Mucosa of stomach (tissue), 1 donor: ENCODE data around the gene CAPN12.

Experiments used
- H3K27me3 ChIP-seq: one replicate; pipeline ENCODE4 v1.7.0; 2013; ENCODE audit warnings: mild to moderate bottlenecking, low read length; ENCODE audit not compliant: control insufficient read depth, insufficient read depth
- H3K36me3 ChIP-seq: one replicate; pipeline ENCODE4 v1.7.0; 2013; ENCODE audit warnings: low read length; ENCODE audit not compliant: control insufficient read depth, insufficient read depth
- H3K4me1 ChIP-seq: one replicate; pipeline ENCODE4 v1.7.0; 2013; ENCODE audit warnings: mild to moderate bottlenecking, low read length; ENCODE audit not compliant: control insufficient read depth, insufficient read depth
- H3K4me3 ChIP-seq: one replicate; pipeline ENCODE4 v1.7.0; 2013; ENCODE audit warnings: low read length
- H3K9ac ChIP-seq: one replicate; pipeline ENCODE4 v1.7.0; 2013; ENCODE audit warnings: mild to moderate bottlenecking, low read length, moderate library complexity
- H3K9me3 ChIP-seq: one replicate; pipeline ENCODE4 v1.7.0; 2013; ENCODE audit warnings: mild to moderate bottlenecking, low read length, moderate library complexity; ENCODE audit not compliant: control insufficient read depth
- donor health status: Pancreatic carcinoma.

Gene CAPN12

DNA sequence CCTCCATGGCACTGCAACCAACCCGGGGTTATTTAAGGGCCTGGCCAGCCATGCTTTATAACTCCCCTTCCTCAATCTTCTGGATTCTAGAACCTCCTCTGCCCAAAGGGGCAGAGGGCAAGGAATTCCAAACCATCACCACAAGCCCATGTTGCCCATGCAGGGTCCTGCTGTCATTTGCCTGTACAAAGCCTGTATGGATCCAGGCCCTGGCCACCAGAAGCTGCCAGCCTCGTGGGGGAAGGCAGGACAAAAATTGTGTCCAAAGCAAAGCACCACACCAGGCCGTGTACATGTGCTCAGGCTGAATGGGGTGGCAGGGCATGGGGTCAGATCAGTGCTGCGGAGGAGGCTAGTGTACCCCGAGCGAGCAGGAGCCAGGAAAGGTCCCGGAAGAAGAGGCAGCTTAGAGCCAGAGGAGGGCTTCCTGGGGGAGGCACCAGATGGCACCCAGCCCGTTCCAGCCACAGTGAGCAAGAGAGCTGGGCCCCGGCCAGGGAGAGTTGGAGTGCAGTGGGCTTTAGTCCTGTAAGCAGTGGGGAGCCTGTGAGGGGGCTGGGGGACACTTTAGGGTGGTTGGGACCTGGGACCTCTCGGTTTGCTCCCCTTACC is 35.8 kb downstream of the CAPN12 start:
- H3K9me3 ChIP-seq: no peaks in the 10 kb centered on the region
- no peak overlapping the region for H3K9ac ChIP-seq
- H3K27me3 ChIP-seq: no peaks in the 10 kb centered on the region
- peaks cover 59% of the 10 kb centered on the region for H3K36me3 ChIP-seq
- H3K4me1 ChIP-seq: peaks cover 56% of the 10 kb centered on the region
- H3K4me3 ChIP-seq: no peak overlapping the region

DNA sequence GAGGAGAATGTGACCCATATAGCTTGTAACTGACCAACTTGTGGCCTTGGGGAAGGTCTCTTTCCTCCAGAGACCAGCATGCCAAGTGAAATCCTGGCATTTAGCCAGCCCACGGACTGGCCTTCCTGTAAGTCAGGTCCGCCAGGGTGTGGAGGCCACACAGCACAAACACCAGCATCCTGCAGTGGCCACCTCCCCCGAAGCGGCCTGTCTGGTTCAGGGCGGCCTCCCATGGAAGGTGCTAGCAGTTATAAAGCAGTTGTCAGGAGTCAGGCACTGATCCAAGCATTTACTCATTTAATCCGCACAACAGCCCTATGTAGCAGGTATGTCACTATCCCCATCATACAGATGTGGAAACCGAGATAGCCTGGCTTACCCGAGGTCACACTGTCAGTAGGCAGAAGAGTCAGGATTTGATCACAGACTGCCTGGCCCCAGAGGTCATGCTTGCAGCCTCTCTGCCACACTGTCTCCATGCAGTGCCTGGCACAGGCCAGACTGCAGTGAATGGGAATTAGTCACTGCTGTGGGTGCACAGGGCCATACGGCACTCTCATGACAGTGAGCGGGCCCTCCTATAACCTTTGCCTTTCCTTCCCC is 36.7 kb downstream of the CAPN12 start:
- Histone ChIP-seq H3K4me3 (no peak overlapping the region), H3K27me3 (no peaks in the 10 kb centered on the region), H3K36me3 (peaks cover 57% of the 10 kb centered on the region), H3K9me3 (no peaks in the 10 kb centered on the region), H3K9ac (no peak overlapping the region), H3K4me1 (peaks cover 50% of the 10 kb centered on the region)

DNA sequence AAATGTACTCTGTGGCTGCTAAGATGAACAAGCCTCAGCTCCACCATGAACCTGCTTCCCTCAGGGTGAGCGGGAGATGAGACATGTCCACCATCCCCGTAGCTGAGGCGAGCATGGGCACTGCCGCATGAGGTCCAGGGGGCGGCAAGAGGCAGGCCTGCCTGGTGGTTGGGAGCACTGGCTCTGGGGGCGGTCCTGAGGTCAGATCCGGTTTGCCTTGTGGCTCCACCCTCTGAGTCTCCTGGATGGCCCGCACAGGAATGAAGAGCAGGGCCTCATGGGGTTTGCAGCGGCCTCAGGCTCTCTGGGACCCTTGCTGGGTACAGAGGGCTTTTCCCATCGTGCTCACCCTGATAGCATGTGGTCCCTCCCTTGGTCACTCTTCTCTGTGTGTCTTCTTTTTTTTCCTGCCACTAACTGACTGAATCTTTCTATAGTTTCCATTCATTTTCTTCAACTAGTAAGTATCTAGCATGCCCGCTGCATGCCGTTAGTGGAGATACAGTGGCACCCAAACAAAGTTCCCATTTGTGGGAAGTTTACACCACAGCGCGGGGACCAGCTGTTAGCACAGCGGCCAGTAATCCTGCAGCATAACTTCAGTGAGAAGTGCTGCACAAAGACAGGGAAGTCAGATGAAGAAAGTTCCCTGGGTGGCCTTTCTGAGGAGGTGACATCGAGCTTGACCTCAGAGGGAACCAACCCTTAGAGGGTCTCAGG is 37.3 kb downstream of the CAPN12 start:
- Histone ChIP-seq H3K27me3 (no peaks in the 10 kb centered on the region), H3K4me1 (peaks cover 54% of the 10 kb centered on the region), H3K9ac (peak overlapping the region; percentile 36), H3K4me3 (no peak overlapping the region), H3K9me3 (no peaks in the 10 kb centered on the region), H3K36me3 (peaks cover 57% of the 10 kb centered on the region)

- Histone ChIP-seq H3K9ac (peak overlapping the region; percentile 36), H3K9me3 (no peaks in the 10 kb centered on the region), H3K36me3 (peaks cover 68% of the 10 kb centered on the region), H3K4me1 (peaks cover 66% of the 10 kb centered on the region), H3K4me3 (no peak overlapping the region), H3K27me3 (no peaks in the 10 kb centered on the region)
These were observed 38.9 kb downstream of the CAPN12 start for GRCh38 chr19:38705197-38706019.

GRCh38 chr19:38704488-38705026 is 39.7 kb downstream of the CAPN12 start:
- H3K4me3 ChIP-seq: no peak overlapping the region
- H3K27me3 ChIP-seq: no peaks in the 10 kb centered on the region
- H3K9ac ChIP-seq: no peak overlapping the region
- peaks cover 74% of the 10 kb centered on the region for H3K4me1 ChIP-seq
- H3K9me3 ChIP-seq: no peaks in the 10 kb centered on the region
- peaks cover 62% of the 10 kb centered on the region for H3K36me3 ChIP-seq

- no peaks in the 10 kb centered on the region for H3K27me3 ChIP-seq
- peaks cover 80% of the 10 kb centered on the region for H3K4me1 ChIP-seq
- H3K9ac ChIP-seq: no peak overlapping the region
- no peak overlapping the region for H3K4me3 ChIP-seq
- H3K9me3 ChIP-seq: no peaks in the 10 kb centered on the region
- peaks cover 54% of the 10 kb centered on the region for H3K36me3 ChIP-seq
These were observed 40.8 kb downstream of the CAPN12 start for GRCh38 chr19:38703509-38703908.

DNA sequence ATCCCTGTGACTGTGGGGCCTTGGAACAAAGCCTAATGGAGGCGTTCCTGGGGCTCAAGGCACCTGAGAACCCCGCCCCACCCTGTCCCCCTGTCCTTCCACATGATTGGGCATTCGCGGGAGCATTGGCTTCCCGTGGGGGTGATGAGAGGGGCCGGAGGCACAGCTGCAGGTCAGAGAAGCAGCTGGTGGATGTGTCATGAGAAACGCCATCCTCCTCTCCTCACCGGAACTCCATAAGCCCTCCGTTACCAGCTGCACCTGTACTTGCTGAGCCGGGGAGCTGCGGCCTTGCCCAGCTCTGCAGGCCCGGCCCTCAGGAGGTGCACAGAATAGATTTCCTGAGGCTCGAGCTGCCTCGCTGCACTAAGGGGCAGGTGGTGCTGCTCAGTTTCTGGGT is 42.0 kb downstream of the CAPN12 start:
- Histone ChIP-seq H3K27me3 (no peaks in the 10 kb centered on the region), H3K9ac (peak overlapping the region; percentile 54), H3K4me1 (peaks cover 80% of the 10 kb centered on the region), H3K36me3 (peaks cover 55% of the 10 kb centered on the region), H3K4me3 (no peak overlapping the region), H3K9me3 (no peaks in the 10 kb centered on the region)

- Histone ChIP-seq H3K9ac (peak overlapping the region; percentile 54), H3K36me3 (peaks cover 59% of the 10 kb centered on the region), H3K9me3 (no peaks in the 10 kb centered on the region), H3K4me1 (peaks cover 80% of the 10 kb centered on the region), H3K27me3 (no peaks in the 10 kb centered on the region), H3K4me3 (no peak overlapping the region)
These were observed 42.7 kb downstream of the CAPN12 start for GRCh38 chr19:38701455-38702063.

- Histone ChIP-seq H3K27me3 (no peaks in the 10 kb centered on the region), H3K36me3 (peaks cover 53% of the 10 kb centered on the region), H3K9me3 (no peaks in the 10 kb centered on the region), H3K9ac (peak overlapping the region; percentile 54), H3K4me1 (peaks cover 80% of the 10 kb centered on the region), H3K4me3 (no peak overlapping the region)
These were observed 43.3 kb downstream of the CAPN12 start for GRCh38 chr19:38700902-38701454.

- Histone ChIP-seq H3K4me1 (peaks cover 80% of the 10 kb centered on the region), H3K36me3 (peaks cover 50% of the 10 kb centered on the region), H3K9me3 (no peaks in the 10 kb centered on the region), H3K4me3 (no peak overlapping the region), H3K27me3 (no peaks in the 10 kb centered on the region), H3K9ac (peak overlapping the region; percentile 54)
These were observed 43.8 kb downstream of the CAPN12 start for GRCh38 chr19:38700350-38700901.
